Skin epidermis (tissue), 12 donors: ENCODE data around the gene KCTD1.

Experiments
- H3K27ac ChIP-seq, 21 experiments: fragments of 200-600 bp; sonication (generic) in 11 of 21; one replicate each; pipeline ENCODE4 v1.5.0; 2020; ENCODE audit warnings: mild to moderate bottlenecking in 3 of 21, inconsistent platforms in 2 of 21, moderate library complexity in 2 of 21
- H3K4me3 ChIP-seq, 7 experiments: fragments of 200-600 bp; sonication (generic) in 2 of 7; one replicate each; pipeline ENCODE4 v1.5.0; 2020; ENCODE audit warnings: inconsistent platforms in 2 of 7, mild to moderate bottlenecking in 2 of 7, moderate library complexity in 1 of 7

Gene KCTD1

DNA sequence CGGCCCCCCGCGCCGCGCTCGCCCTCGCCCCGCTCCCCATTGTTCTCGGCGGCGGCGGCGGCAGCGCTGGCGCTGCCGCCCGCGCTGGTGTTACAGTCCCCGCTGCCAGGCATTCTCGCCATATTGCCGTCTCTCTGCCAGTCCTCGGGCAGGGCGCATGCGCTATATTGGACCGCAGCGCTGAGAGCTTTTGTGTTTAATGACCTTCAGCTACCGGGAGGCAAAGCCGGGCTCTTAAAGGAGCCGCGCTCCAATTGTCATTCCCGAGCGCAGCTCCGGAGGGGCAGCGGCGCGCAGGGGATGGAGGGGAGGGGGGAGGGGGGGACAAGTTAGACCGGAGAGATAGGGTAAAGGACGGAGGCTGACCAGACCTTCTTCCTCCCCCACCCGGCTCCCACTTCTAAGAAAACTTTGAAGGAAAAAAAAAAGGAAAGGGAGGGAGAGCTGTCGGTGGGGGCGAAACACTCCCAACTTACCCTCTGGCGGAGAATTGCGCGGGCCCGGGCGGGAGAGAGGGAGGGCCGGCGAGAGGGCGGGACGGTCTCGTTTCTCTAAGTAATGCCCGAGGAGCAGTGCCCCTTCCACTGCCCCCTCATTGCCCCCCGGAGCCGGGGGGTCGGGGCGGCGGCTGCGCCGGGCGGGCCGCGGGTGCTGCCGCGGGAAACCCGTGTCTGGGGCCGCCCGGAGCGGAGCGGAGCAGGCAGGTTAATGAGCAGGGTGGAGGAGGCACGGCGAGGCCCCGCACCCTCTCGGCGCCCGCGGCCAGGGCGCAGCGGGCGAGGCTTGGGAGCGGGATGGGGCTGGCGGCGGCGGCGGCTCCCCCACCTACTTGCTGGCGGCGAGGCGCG lies at the start of gene KCTD1:
TSS of gene KCTD1 (minus strand) at position 139 of the 848 bp plus-strand sequence. CDS start at position 122, 17 bp downstream.
- peak within 1 kb of the TSS; percentile 15 to 91 (median 84) for H3K27ac ChIP-seq
- peak within 1 kb of the TSS; percentile 61 to 84 (median 77) for H3K4me3 ChIP-seq

DNA sequence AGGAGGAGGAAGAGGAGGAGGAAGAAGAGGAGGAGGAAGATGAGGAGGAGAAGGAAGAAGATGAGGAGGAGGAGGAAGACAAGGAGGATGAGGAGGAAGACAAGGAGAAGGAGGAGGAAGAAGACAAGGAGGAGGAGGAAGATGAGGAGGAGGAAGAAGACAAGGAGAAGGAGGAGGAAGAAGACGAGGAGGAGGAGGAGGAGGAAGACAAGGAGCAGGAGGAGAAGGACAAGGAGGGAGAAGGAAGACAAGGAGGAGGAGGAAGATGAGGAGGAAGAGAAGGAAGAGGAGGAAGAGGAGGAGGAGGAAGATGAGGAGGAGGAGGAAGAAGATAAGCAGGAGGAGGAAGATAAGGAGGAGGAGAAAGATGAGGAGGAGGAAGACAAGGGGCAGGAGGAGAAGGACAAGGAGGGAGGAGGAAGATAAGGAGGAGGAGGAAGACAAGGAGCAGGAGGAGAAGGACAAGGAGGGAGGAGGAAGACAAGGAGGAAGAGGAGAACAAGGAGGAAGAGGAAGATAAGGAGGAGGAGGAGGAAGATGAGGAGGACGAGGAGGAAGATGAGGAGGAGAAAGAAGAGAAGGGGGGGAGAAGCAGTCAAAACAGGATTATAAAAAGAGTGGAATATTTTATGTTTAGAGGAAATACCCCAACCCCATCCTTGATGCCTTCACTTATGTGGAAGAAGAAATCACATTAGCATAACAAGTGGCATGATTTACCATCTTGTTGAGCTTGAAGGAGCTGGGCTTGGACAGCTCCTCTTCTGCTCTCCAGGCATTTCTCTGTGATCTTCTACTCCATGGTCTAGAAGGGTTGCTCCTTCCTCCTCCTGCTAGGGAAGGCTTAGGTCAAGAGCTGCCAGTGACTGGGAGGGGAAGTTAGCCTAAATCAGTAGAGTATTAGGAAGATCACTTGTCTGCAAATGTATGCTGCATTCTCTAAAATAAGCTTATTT lies 45.3 kb upstream of the KCTD1 start:
- H3K4me3 ChIP-seq: no peak overlapping the region
- no peak overlapping the region for H3K27ac ChIP-seq

DNA sequence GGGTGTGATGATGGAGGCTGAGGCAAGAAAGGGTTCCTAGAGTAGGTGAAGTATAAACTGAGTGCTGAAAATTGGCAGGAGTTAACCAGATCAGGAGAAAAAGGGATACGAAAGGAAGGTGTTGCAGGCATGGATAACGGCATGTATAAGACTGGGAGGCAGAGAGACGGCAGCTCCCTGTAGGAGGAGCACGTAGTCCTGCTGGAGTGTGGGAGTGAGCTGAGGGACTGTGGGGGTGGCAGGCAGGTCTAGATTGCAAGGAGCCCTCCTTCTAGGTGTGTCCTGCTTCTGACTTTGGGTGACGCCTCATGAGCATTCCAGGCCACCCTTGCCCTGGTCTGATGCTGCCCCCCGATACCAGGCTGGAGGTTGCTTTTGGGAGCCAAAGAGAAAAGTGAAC lies 36.4 kb upstream of the KCTD1 start:
- no peak overlapping the region for H3K27ac ChIP-seq

DNA sequence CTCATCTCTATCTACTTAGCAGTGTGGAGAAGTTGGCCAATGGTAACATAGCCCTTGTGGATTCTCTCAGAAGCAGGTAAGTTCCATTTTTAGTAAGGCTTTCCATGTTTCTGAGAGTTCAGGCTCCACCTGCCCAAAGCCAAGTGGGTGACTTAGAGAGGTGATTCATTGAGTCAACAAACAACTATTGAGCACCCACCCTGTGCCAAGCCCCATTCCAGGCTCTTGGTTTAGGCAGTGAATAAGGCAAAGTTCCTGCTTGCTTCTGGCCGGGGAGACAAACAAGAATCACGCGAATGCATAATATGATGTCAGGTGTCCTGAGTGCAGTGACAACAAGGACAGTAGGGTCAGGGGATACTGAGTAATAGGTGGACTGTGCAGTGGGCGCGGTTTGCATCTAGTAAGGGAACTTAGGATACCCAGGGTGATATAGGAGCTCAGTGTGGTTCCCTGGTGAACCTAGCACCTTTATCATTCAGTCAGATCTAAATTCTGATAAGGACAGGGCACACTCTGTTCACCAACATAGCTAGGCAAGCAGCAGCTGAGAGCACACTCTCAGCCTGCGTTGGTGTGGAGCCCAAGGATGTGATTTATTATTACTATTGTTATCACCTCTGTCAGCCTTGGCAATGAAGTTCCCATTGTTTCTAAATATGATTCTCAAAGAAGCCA lies 31.7 kb upstream of the KCTD1 start:
- Histone ChIP-seq H3K27ac (peak overlapping the region in 2 of 21 experiments; percentile 7 to 51), H3K4me3 (no peak overlapping the region)

More for the DNA sequence above, 36.4 kb upstream of the KCTD1 start:
- H3K4me3 ChIP-seq: no peak overlapping the region

DNA sequence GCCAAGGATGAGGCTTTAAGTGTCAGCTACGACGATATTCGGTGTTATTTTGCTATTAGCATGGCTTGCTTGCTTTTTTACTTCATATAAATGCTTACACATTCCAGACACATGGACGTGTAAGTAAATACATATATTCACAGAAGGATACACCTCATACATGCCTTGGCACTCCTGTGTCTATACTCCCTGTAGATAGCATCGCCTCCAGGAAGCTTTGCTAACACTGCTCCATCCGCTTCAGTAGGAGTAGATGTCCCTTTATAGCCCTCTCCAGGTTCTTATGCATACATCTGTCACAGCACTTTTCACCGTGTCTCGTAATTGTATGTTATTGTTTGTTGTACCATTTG lies 27.5 kb upstream of the KCTD1 start:
- Histone ChIP-seq H3K4me3 (peak overlapping the region in 3 of 7 experiments; percentile 23 to 41 (median 31)), H3K27ac (peak overlapping the region in 12 of 21 experiments; percentile 9 to 79 (median 66))

DNA sequence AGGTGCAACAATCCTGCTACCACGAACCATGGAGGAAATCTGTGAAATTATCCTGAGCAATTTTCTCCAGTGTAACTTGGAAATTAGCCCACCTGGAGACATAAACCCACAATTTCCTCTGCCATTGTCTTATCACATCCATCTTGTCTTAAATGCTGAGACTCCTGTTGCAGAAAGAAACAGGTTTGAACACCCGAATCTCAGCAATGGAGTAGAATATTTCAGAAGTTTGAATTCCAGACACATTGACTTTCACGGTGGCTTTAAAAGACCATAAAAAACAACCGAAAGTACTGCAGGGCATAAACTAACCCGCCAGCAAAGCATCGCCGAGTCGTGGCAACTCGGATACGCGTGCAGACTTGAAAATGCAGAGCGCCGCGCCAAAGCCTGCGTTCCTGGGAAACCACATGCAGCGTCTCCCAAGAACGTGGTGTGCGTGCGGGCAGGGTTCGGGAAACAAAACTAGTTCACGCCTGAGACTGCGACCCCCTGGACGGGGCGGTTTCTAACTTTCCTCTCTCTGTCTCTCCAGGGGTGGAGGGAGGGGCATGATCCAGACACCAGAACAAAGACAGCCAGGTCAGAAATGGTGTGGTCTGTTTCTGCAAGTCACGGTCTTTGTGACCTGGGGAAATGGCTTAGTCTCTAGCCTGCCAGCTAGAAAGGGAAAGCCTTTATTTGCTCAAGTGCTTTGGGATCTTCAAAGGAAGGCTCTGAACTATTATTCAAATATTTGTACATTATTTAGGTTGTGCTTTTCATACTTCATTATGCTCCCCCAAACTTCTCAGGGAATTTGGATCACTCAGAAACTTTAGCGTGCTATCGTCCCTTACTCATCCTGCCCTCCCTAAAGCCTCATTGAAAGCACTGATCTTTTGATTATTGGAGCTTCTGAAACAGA lies 26.9 kb upstream of the KCTD1 start:
- H3K27ac ChIP-seq: peak overlapping the region in 17 of 21 experiments; percentile 9 to 79 (median 62)
- peak overlapping the region in 6 of 7 experiments; percentile 3 to 41 (median 21) for H3K4me3 ChIP-seq

DNA sequence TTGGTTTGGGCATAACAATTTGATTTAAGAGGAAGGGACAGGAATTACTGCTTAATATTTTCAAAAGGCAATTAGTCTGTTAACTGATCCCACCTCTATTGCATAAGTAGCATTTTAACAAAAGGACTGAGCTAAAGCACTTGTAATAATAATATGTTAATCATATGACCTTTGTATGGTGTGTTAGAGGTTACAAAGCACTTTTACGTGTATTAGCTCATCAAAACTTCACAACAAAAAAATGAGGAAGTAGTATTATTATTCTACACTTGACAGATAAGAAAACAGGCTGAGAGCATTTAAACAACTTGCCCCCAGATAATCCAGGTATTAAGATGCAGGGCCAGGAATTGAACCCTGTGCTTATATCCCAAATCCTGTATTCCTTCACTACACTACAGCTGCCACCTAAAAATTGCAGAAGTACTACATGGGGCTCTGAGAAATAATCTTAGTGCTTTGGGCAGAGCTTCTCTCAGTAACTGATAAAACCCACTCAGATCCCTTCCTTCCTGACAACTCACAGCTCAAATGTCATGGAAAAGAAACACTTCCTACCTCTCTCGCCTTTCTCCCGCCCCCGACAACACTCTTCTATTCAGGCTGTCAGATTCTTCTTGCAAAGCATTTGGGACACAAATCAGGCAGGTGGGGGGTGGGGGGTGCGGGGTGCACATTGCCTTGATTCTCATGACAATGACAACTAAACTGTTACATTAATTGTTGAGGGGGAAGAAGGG lies 20.7 kb upstream of the KCTD1 start:
- Histone ChIP-seq H3K27ac (no peak overlapping the region), H3K4me3 (no peak overlapping the region)

DNA sequence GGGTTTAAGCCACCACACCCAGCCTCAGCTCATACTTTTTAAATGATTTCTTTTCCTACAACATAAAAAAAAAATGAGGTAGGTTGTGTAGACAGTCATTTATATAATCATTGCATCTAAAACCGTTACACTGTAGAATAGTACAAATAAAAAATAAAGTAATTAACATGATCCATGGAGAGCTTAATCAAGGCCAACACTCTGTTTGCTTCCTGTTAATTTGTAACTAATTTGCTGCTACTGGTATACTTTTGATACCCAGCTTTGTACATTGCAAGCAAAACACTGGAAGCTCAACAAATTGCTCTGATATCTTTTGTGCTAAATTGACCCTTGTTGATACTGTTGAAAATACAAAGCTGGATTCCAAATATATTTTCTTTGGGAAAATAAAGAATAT lies 20.2 kb upstream of the KCTD1 start:
- Histone ChIP-seq H3K4me3 (no peak overlapping the region), H3K27ac (no peak overlapping the region)

DNA sequence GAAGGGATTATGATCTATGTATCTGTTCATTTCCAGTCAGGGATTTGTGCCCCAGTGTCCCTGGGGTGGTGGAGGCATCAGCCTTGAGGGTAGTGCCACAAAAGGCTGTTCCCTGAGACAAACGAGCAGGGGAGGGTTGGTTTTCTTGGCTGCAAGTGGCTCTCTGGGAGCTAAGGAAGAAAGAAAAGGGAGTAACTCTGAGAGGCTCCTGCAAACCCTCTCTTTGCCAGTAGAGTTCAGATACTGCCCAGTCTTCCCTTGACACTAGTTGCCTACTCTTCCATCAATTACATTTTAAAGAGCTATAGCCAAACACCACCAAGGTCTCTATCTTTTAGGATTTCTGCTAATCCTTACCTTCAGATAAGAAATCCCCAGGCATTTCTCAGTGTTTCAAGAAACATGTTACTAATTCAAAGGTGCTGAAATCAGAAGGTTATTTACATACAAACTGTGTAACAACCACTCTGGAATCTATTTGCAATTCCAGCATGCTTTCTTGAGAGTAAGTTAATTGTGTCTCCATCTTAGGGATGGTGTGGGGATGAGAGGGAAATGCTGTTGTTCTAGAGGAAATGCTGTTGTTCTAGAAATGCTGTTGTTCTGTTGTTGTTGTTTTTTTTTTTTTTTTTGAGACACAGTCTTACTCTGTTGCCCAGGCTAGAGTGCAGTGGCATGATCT lies 18.7 kb upstream of the KCTD1 start:
- Histone ChIP-seq H3K4me3 (no peak overlapping the region), H3K27ac (peak overlapping the region in 1 of 21 experiments; percentile 2)

DNA sequence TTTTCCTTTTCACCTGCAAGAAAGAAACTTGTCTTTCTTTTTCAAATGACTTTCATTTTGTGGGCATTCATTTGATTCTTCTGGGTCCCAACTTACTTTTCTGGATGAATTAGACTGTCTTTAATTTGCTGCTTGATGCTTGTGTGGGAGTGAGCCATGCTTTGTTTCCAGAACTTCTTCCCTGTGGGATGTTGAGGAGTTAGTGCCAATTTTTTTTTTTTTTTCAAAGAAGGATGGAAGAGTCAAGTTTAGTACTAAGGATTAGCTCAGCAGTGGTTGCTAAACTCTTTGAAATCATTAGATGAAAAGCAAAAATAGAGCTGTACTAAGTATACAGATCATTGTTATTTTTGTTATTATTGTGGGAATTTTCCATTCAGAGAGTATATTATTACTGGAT lies 17.2 kb upstream of the KCTD1 start:
- Histone ChIP-seq H3K4me3 (no peak overlapping the region), H3K27ac (no peak overlapping the region)

DNA sequence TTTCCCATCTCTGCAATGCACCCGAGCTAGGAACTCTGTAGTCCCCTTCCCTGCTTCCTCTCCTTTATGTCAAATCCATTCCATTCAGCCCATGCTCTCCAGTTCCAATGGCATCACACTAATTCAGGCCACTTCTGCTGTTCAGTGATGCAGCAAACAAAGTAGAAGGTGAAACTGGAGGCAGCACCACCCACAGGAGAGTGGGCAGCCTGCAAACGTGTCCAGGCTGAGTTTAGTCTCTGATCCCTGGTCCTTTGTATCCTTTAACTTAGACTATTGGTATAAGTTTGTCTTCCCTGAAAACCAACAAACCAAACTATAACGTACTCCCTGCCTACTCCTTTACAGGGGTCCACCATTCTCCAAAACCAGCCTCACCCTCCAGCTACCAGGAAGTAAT lies 14.7 kb upstream of the KCTD1 start:
- no peak overlapping the region for H3K4me3 ChIP-seq
- H3K27ac ChIP-seq: no peak overlapping the region

DNA sequence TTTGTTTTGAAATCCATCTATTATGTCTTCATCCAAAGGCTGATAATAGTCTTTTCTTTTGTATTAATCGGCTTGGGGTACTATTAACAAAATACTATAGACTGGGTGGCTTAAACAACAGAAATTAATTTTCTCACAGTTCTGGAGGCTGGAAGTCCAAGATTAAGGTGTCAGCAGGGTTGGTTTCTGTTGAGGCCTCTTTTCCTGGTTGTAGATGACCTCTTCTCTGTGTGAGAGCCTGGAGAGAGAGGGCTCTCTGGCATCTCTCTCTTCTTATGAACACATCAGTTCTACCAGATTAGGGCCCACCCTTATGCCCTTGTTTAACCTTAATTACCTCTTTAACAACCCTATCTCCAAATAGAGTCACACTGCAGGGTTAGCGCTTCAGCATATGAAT lies 14.2 kb upstream of the KCTD1 start:
- H3K4me3 ChIP-seq: no peak overlapping the region
- no peak overlapping the region for H3K27ac ChIP-seq

DNA sequence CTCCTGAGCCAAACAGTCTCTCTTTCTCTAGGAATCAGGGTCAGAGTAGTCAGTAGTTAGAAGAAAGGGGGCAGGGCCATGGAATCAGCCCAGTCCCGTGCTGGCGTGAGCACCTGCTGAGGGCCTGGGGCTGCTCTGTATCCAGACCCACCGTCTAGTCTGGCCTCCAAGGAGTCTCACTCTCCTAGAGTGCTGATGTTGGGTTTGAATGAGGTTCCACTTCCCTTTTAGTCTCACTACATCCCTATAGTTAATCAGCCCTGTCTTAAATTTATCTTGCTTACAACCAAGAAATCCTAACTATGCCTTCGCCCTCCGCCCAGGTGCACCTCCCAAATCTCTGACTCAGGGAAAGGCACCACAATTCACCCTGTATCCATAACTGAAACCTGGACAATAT lies 13.4 kb upstream of the KCTD1 start:
- H3K4me3 ChIP-seq: no peak overlapping the region
- no peak overlapping the region for H3K27ac ChIP-seq

DNA sequence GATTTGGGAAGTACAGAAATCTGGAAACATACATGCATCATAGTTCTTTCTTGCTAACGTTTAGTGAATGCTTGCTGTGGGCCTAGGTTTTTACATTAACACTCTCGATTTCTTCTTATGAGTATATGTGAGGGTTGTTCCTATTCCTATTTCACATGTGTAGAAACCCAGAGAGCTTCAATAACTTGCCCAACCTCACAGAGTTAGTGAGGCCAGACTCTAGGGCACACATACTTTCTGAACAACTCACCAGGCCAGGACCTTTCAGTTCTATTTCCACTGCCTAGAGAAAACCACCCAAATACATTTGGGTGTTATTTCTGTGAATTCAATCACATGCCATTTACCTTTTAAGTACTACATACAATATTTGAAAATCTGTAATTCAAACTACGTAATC lies 8.2 kb upstream of the KCTD1 start:
- H3K4me3 ChIP-seq: no peak overlapping the region
- no peak overlapping the region for H3K27ac ChIP-seq

DNA sequence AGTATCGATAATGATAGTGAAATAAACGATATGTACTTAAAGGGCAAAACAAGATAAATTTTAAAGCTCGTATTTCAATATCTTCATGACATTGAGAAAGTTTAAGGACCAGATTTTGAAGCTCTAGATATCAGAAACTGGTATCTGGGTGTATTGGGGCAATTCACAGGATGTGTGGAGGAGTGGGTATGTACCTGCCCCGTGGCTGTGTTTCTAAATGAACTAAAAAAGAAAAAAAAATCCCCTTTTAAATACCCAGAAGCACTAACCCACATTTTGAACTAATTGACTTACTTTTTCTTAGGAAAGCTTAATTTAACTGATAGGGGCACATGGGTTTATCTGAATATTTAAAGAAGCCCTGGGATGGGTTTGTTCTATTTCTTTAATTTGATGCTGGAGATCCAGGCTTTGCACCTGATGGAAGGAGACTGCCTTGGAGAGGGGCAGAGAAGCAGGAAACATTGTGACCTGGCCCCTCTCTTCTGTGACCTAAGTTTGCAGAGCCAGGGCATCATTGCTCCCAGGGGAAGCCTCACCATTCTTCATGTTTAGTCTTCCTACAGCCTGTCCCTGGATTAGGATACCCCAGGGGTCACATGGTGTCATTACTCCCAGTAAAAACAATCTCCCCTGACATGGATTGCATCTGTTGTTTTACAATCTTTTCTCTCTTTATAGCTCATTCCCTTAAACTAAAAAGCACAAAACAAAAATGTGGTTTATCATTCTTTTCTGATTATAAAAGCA lies 7.6 kb upstream of the KCTD1 start:
- Histone ChIP-seq H3K4me3 (no peak overlapping the region), H3K27ac (no peak overlapping the region)

DNA sequence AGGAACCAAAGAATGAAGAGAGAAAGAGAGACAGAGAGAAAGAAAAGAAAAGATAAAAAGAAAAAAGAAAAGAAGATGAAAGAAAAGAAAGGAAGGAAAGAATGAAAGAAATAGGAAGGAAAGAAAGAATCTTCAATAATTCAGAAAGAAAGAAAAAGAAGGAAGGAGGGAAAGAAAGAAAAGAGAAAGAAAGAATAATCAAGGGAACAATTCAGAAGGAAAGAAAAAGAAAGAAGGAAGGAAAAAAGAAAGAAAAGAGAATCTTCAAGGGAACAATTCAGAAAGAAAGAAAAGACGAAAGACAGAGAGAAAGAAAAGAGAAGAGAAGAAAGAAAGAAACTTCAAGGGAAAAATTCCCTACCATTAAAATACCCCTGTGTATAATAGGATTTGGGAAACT lies 5.6 kb upstream of the KCTD1 start:
- Histone ChIP-seq H3K4me3 (no peak overlapping the region), H3K27ac (no peak overlapping the region)

DNA sequence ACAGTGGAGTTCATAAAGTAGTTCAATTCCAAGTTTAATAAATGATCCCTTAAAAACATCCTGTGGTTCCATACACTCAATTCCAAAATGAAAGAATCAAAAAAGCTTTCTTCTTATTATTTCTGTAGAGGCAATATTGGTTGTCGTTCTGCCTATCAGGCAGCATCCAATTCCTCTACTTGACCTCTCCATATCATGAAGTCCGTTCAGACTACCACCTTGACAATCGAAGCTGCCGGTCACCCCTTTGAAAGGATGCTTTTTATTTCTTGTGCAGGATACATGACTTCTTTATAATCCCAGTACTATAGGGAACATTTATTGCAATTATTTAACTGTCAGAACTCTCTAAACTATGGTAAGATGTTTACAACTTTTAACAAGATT lies 3.3 kb upstream of the KCTD1 start:
- H3K4me3 ChIP-seq: no peak overlapping the region
- peak overlapping the region in 2 of 21 experiments; percentile 4 to 51 for H3K27ac ChIP-seq
